ENCODE data around the gene RGS2.

RGS2 gene

DNA sequence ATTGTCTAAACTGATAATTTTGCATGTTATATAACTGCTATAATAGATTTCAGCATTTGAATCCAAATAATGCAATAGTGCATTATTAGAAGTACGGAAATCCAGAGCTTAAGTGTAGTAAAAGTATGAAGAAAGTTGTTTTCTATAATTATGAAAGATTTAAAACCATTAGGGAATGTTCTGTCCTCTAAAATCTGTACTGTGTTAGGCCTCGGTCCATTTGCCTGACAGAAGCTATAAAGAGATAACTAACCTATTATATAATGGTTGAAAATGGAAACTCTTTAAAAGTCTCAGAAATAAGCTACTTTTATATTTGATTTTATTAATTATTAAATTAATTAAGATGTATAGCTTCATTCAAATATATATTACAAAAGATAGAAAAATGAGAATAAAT, 16.2 kb upstream of the RGS2 start:
- in situ Hi-C loops (cut with HindIII; ENCODE audit: low pct_ligation_motif_present, low pct_unique_long_range_greater_than_20kb, low sequenced_read_pairs): no loop called here
- DNase-seq: no peak

DNA sequence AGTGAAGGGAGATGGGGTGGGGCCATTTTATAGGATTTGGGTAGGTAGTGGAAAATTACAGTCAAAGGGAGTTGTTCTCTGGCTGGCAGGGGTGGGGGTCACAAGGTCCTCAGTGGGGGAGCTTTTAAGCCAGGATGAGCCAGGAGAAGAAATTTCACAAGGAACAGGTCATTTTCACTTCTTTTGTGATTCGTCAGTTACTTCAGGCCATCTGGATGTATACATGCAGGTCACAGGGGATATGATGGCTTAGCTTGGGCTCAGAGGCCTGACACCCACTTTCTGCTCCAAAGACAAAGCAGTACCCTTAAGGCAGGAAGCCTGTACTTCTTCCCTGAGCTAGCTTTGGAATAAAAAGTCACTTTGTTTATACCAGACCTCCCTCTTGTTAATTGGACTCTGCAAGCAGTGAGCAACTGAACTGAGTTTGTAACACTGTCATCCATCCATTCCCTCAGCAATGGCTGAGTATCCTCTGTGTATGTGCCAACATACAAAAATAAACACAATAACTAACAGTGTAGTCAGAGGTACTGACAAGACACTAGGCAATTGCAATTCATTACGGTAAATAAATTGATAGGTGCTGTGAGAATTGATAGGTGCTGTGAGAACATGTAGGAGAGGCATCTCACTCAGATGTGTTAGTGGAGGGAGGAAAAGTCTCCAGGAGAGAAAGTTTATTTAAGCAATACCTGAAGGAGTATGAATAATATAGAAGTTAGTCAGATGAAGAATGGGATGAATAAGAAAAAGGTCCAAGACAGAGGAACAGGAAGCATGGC, 14.7 kb upstream of the RGS2 start:
- in situ Hi-C loops (cut with HindIII; ENCODE audit: low pct_ligation_motif_present, low pct_unique_long_range_greater_than_20kb, low sequenced_read_pairs): no loop called here

DNA sequence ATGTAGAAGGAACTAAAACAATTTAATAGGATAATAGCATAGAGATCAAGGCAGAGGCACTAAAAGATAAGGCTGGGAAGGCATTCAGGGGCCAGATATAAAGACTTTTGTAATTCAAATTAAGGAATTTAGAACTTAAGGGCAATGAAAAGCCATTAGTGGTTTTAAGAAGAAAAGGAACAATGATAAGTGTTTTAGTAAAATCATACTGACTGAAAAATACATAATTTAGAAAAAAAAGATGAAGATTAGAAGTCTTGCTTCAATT, 14.1 kb upstream of the RGS2 start:
- no peak for DNase-seq
- in situ Hi-C loops (cut with HindIII; ENCODE audit: low pct_ligation_motif_present, low pct_unique_long_range_greater_than_20kb, low sequenced_read_pairs): no loop called here

More for the DNA sequence above, 14.7 kb upstream of the RGS2 start:
- no peak for DNase-seq

- in situ Hi-C loops (cut with HindIII; ENCODE audit: low pct_ligation_motif_present, low pct_unique_long_range_greater_than_20kb, low sequenced_read_pairs): no loop called here
- DNase-seq: no peak
These were observed 12.8 kb upstream of the RGS2 start for GRCh38 chr1:192795916-192796618.

GRCh38 chr1:192797143-192797542, 11.7 kb upstream of the RGS2 start:
- DNase-seq: no peak
- in situ Hi-C loops (cut with HindIII; ENCODE audit: low pct_ligation_motif_present, low pct_unique_long_range_greater_than_20kb, low sequenced_read_pairs): no loop called here

DNA sequence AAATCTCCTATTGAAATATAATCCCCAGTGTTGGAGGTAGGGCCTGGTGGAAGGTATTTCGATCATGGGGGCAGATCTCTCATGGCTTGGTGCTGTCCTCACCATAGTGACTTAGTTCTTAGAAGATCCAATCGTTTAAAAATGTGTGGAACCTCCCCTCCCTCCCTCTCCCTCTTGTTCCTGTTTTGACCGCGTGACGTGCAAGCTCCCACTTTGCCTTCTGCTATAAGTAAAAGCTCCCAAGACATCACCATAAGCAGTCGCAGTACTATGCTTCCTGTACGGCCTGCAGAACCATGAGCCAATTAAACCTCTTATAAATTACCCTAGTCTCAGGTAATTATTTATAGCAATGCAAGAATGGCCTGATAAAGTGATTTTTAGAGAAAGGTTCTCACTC, 10.9 kb upstream of the RGS2 start:
- in situ Hi-C loops (cut with HindIII; ENCODE audit: low pct_ligation_motif_present, low pct_unique_long_range_greater_than_20kb, low sequenced_read_pairs): no loop called here
- no peak for DNase-seq

GRCh38 chr1:192801451-192801850, 7.4 kb upstream of the RGS2 start:
- in situ Hi-C loops (cut with HindIII; ENCODE audit: low pct_ligation_motif_present, low pct_unique_long_range_greater_than_20kb, low sequenced_read_pairs): loop anchor here (25.0 kb wide), 1 partner anchor 211 kb away; no protein-coding TSS in a partner anchor
- no peak for DNase-seq

- no peak for DNase-seq
- in situ Hi-C loops (cut with HindIII; ENCODE audit: low pct_ligation_motif_present, low pct_unique_long_range_greater_than_20kb, low sequenced_read_pairs): loop anchor here (25.0 kb wide), 1 partner anchor 210 kb away; no protein-coding TSS in a partner anchor
These were observed 6.4 kb upstream of the RGS2 start for GRCh38 chr1:192802406-192802805.

GRCh38 chr1:192803501-192803900, 5.3 kb upstream of the RGS2 start:
- in situ Hi-C loops (cut with HindIII; ENCODE audit: low pct_ligation_motif_present, low pct_unique_long_range_greater_than_20kb, low sequenced_read_pairs): loop anchor here (25.0 kb wide), 1 partner anchor 209 kb away; no protein-coding TSS in a partner anchor
- no peak for DNase-seq

- in situ Hi-C loops (cut with HindIII; ENCODE audit: low pct_ligation_motif_present, low pct_unique_long_range_greater_than_20kb, low sequenced_read_pairs): loop anchor here (25.0 kb wide), 1 partner anchor 206 kb away; no protein-coding TSS in a partner anchor
- peak; percentile 85 for DNase-seq
These were observed 3.0 kb upstream of the RGS2 start for GRCh38 chr1:192805832-192806323.

GRCh38 chr1:192807211-192808162, 1.4 kb upstream of the RGS2 start:
- in situ Hi-C loops (cut with HindIII; ENCODE audit: low pct_ligation_motif_present, low pct_unique_long_range_greater_than_20kb, low sequenced_read_pairs): loop anchor here (25.0 kb wide), 1 partner anchor 205 kb away; no protein-coding TSS in a partner anchor
- DNase-seq: peak; percentile 68

- in situ Hi-C loops (cut with HindIII; ENCODE audit: low pct_ligation_motif_present, low pct_unique_long_range_greater_than_20kb, low sequenced_read_pairs): loop anchor here (25.0 kb wide), 1 partner anchor 204 kb away; no protein-coding TSS in a partner anchor
- DNase-seq: no peak
These were observed 699 bp upstream of the RGS2 start for GRCh38 chr1:192808163-192808517.

GRCh38 chr1:192809307-192810252, 741 bp downstream of the RGS2 start:
- in situ Hi-C loops (cut with HindIII; ENCODE audit: low pct_ligation_motif_present, low pct_unique_long_range_greater_than_20kb, low sequenced_read_pairs): loop anchor here (25.0 kb wide), 1 partner anchor 203 kb away; no protein-coding TSS in a partner anchor
- DNase-seq: peak; percentile 73

DNA sequence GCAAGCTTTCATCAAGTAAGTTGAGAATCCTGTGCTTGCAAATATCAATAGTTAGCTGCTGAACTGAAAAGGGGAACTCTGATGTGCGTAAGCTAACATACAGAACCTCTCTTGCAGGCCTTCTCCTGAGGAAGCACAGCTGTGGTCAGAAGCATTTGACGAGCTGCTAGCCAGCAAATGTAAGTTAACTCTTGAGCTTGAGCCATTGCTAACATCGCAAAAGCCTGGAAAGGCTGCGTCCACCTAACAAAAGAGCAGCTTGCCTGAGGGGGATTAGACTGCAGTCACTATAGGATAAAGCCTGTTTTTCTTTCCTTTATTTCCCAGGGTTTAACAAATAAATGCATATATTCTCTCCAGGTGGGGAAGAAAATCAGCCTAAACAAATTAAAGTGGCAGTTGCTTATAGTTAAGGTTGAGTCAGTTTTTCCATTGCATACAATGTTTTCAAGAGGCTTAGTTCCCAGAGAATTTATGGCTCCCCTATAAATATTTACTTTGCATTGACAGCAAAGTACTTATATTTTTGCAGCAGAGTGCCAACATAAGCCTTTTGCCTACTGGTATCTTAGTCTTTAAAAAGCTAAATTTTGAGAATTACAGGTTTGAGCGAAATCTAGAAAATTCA, 1.5 kb downstream of the RGS2 start:
- in situ Hi-C loops (cut with HindIII; ENCODE audit: low pct_ligation_motif_present, low pct_unique_long_range_greater_than_20kb, low sequenced_read_pairs): loop anchor here (25.0 kb wide), 1 partner anchor 202 kb away; no protein-coding TSS in a partner anchor
- DNase-seq: no peak

- in situ Hi-C loops (cut with HindIII; ENCODE audit: low pct_ligation_motif_present, low pct_unique_long_range_greater_than_20kb, low sequenced_read_pairs): loop anchor here (25.0 kb wide), 1 partner anchor 201 kb away; no protein-coding TSS in a partner anchor
- DNase-seq: no peak
These were observed 2.2 kb downstream of the RGS2 start for GRCh38 chr1:192811006-192811405.

GRCh38 chr1:192811594-192812239, 2.9 kb downstream of the RGS2 start:
- in situ Hi-C loops (cut with HindIII; ENCODE audit: low pct_ligation_motif_present, low pct_unique_long_range_greater_than_20kb, low sequenced_read_pairs): loop anchor here (25.0 kb wide), 1 partner anchor 201 kb away; no protein-coding TSS in a partner anchor
- DNase-seq: no peak
